Mucosa of descending colon (tissue), 3 donors: ENCODE data around the gene F7. TPM values are rescaled to one million over a fixed set of nuclear protein-coding genes. Genes with fewer than 3 reads are reported as not detected.

Source experiments
- ATAC-seq: fragments of 200-7000 bp; cut with Tn5 transposase; one replicate; pipeline ENCODE4 v1.9.1; 2020; ENCODE audit warnings: mild to moderate bottlenecking, moderate library complexity
- DNase-seq, 3 donors: peaks; one replicate each; pipeline ENCODE4 v3.0.0-alpha.2; 2020
- H3K36me3 ChIP-seq: fragments of 200-600 bp; one replicate; pipeline ENCODE4 v1.8.0; 2021; ENCODE audit warnings: low read depth, mild to moderate bottlenecking
- H3K4me1 ChIP-seq: fragments of 200-600 bp; one replicate; pipeline ENCODE4 v1.8.0; 2021; ENCODE audit warnings: low read depth, mild to moderate bottlenecking
- H3K4me3 ChIP-seq: fragments of 200-600 bp; one replicate; pipeline ENCODE4 v1.8.0; 2021; ENCODE audit warnings: mild to moderate bottlenecking
- H3K9me3 ChIP-seq: fragments of 200-600 bp; one replicate; pipeline ENCODE4 v1.8.0; 2021; ENCODE audit warnings: mild to moderate bottlenecking
- CTCF ChIP-seq: fragments of 200-600 bp; IDR thresholded peaks from one replicate; pipeline ENCODE4 v1.8.0; 2022; ENCODE audit warnings: antibody characterized with exemption, mild to moderate bottlenecking
- intact Hi-C, 2 donors: fragments of 100-400 bp; cut with DNase I in 1 of 2; cut with micrococcal nuclease in 1 of 2; formaldehyde crosslinking; loops; one replicate each; pipeline versions ENCODE4 v1.11.0 to v1.11.1; 2022; cut with DNase I, micrococcal nuclease
- total RNA-seq, 3 donors: library from RNA; stranded (reverse); fragmentation: NEBNext Ultra II Directional in 2 of 3; extraction: Animal tissue kit (Norgen Biotek cat#: 25700) in 2 of 3; gene quantifications; one replicate each; pipeline versions ENCODE4 v1.2.1 to v1.2.4, GENCODE V29; 2021 to 2023
- donor health status: DM: no; HTN: no; CAD: no; lungs with moderate emphysema.
- donor health status: DM: no; HTN: no; CAD: no.
- donor health status: DM: no; HTN: yes; CAD: no.

Gene F7
- total RNA-seq, 3 donors from 2014 or later: 0.19 TPM; not detected in 2

GRCh38 chr13:113086031-113086750 is 19.4 kb upstream of the F7 start:
- ATAC-seq (no peak), DNase-seq (peak in 1 of 3 donors; percentile 29)
- Histone ChIP-seq H3K4me1 (no peaks in the 10 kb centered on the region), H3K36me3 (no peaks in the 10 kb centered on the region), H3K9me3 (no peaks in the 10 kb centered on the region), H3K4me3 (no peak overlapping the region)
- TF ChIP-seq CTCF: no peak
- intact Hi-C loops: no loop called here

- Histone ChIP-seq H3K36me3 (no peaks in the 10 kb centered on the region), H3K4me3 (no peak overlapping the region), H3K9me3 (no peaks in the 10 kb centered on the region), H3K4me1 (no peaks in the 10 kb centered on the region)
- intact Hi-C loops: no loop called here
- ATAC-seq: no peak
- TF ChIP-seq CTCF: no peak
- peak in 1 of 3 donors; percentile 38 for DNase-seq
Observed at GRCh38 chr13:113086991-113087922, 18.3 kb upstream of the F7 start.

- no peak for ATAC-seq
- TF ChIP-seq CTCF: no peak
- no peaks in the 10 kb centered on the region for H3K9me3 ChIP-seq
- intact Hi-C loops: no loop called here
- DNase-seq: peak in 1 of 3 donors; percentile 22
- H3K4me1 ChIP-seq: no peaks in the 10 kb centered on the region
- no peaks in the 10 kb centered on the region for H3K36me3 ChIP-seq
- H3K4me3 ChIP-seq: no peak overlapping the region
Observed at GRCh38 chr13:113087923-113088690, 17.5 kb upstream of the F7 start.

GRCh38 chr13:113088691-113089020 is 16.9 kb upstream of the F7 start:
- H3K9me3 ChIP-seq: no peaks in the 10 kb centered on the region
- DNase-seq (peak in 1 of 3 donors; percentile 31), ATAC-seq (no peak)
- TF ChIP-seq CTCF: no peak
- H3K4me1 ChIP-seq: no peaks in the 10 kb centered on the region
- no peak overlapping the region for H3K4me3 ChIP-seq
- intact Hi-C loops: no loop called here
- no peaks in the 10 kb centered on the region for H3K36me3 ChIP-seq

- Histone ChIP-seq H3K36me3 (no peaks in the 10 kb centered on the region), H3K9me3 (no peaks in the 10 kb centered on the region), H3K4me1 (no peaks in the 10 kb centered on the region), H3K4me3 (no peak overlapping the region)
- ATAC-seq: no peak
- no peak for TF ChIP-seq CTCF
- peak in 1 of 3 donors; percentile 16 for DNase-seq
- intact Hi-C loops: no loop called here
Observed at GRCh38 chr13:113089693-113090414, 15.7 kb upstream of the F7 start.
